Ishikawa (cell line): ENCODE results near the gene ANKRD6.

Experiments used
- CEBPB ChIP-seq: IDR thresholded peaks from 2 replicates; pipeline ENCODE4 v1.6.1; 2012
- CREB1 ChIP-seq: IDR thresholded peaks from 2 replicates; pipeline ENCODE4 v1.6.1; 2012; ENCODE audit warnings: low read depth
- EGR1 ChIP-seq: IDR thresholded peaks from 2 replicates; pipeline ENCODE4 v1.6.1; 2012
- EP300 ChIP-seq: IDR thresholded peaks from 2 replicates; pipeline ENCODE4 v1.6.1; 2012; ENCODE audit warnings: borderline replicate concordance
- FOXM1 ChIP-seq: IDR thresholded peaks from 2 replicates; pipeline ENCODE4 v1.6.1; 2012; ENCODE audit warnings: low read depth, borderline replicate concordance
- MAX ChIP-seq: IDR thresholded peaks from 2 replicates; pipeline ENCODE4 v1.6.1; 2012
- NFIC ChIP-seq: IDR thresholded peaks from 2 replicates; pipeline ENCODE4 v1.6.1; 2012
- RAD21 ChIP-seq: IDR thresholded peaks from 2 replicates; pipeline ENCODE4 v1.6.1; 2012; ENCODE audit warnings: low read depth
- REST ChIP-seq: IDR thresholded peaks from 2 replicates; pipeline ENCODE4 v1.6.1; 2012; ENCODE audit warnings: low read depth, mild to moderate bottlenecking
- TAF1 ChIP-seq: IDR thresholded peaks from 2 replicates; pipeline ENCODE4 v1.6.1; 2012; ENCODE audit warnings: low read depth, mild to moderate bottlenecking
- TCF12 ChIP-seq: IDR thresholded peaks from 2 replicates; pipeline ENCODE4 v1.6.1; 2012; ENCODE audit warnings: low read depth
- TEAD4 ChIP-seq: IDR thresholded peaks from 2 replicates; pipeline ENCODE4 v1.6.1; 2012
- USF1 ChIP-seq: IDR thresholded peaks from 2 replicates; pipeline ENCODE4 v1.6.1; 2012
- YY1 ChIP-seq: IDR thresholded peaks from 2 replicates; pipeline ENCODE4 v1.6.1; 2012; ENCODE audit warnings: low read depth
- ZBTB7A ChIP-seq: IDR thresholded peaks from 2 replicates; pipeline ENCODE4 v1.6.1; 2012; ENCODE audit warnings: low read depth

The ANKRD6 gene

GRCh38 chr6:89398762-89399525, 34.0 kb upstream of the ANKRD6 start:
- TF ChIP-seq REST (no peak), USF1 (no peak), YY1 (no peak), TAF1 (no peak), NFIC (no peak)

GRCh38 chr6:89400050-89400449, 32.9 kb upstream of the ANKRD6 start:
- TF ChIP-seq RAD21: no peak
- TF ChIP-seq MAX: no peak
- no peak for TF ChIP-seq TEAD4
- no peak for TF ChIP-seq CEBPB
- no peak for TF ChIP-seq ZBTB7A
- no peak for TF ChIP-seq EP300
- TF ChIP-seq REST: no peak
- TF ChIP-seq TCF12: no peak

GRCh38 chr6:89400912-89401399, 32.0 kb upstream of the ANKRD6 start:
- no peak for TF ChIP-seq NFIC
- TF ChIP-seq RAD21: no peak
- no peak for TF ChIP-seq FOXM1
- no peak for TF ChIP-seq TEAD4
- TF ChIP-seq REST: no peak
- no peak for TF ChIP-seq EGR1
- TF ChIP-seq EP300: no peak
- TF ChIP-seq CREB1: no peak
- no peak for TF ChIP-seq YY1
- TF ChIP-seq CEBPB: no peak
- no peak for TF ChIP-seq MAX
- TF ChIP-seq TCF12: no peak
- no peak for TF ChIP-seq USF1
- TF ChIP-seq ZBTB7A: no peak
- no peak for TF ChIP-seq TAF1

GRCh38 chr6:89402776-89403175, 30.2 kb upstream of the ANKRD6 start:
- TF ChIP-seq ZBTB7A (no peak), YY1 (no peak), EGR1 (no peak), USF1 (no peak), FOXM1 (no peak)

- TF ChIP-seq MAX (no peak), USF1 (no peak), ZBTB7A (no peak), EP300 (no peak), YY1 (no peak), TEAD4 (no peak), NFIC (no peak), REST (no peak), TCF12 (no peak), CREB1 (no peak), TAF1 (no peak), CEBPB (no peak), FOXM1 (no peak), EGR1 (no peak), RAD21 (no peak)
Measured at GRCh38 chr6:89404512-89404911, 28.4 kb upstream of the ANKRD6 start.
